ENCODE results near the gene NR2C2.

NR2C2 gene

DNA sequence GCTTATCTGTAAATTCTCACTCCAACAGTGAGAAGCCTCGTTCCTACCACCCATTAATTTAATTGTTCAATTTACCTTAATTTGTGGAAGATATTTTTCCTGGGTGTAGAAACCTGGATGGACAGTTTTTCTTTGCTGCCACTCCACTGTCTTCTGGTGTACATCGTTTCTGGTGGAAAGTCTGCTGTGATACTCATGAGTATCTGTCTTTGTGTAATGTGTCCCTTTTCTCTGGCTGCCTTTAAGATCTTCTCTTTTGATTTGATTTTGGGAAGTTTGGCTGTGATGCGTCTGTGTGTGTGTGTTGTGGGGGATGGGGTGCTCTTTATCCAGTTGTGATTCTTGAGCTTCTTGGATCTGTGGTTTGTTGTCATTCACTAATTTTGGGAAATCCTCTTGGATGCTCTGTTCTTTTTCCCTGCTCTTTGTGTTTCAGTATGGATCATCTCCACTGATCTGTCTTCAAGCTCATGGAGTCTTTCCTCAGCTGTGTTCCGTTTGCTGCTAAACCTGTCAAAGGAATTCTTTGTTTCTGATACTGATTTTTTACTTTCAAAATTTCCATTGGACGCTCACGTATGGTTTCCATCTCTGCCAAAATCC is 42.2 kb upstream of the NR2C2 start:
- no peak overlapping the region for H3K4me3 ChIP-seq (ENCODE audit: low read depth, low read length)
- DNase-seq (ENCODE audit: low read depth), result no peak
- no peak for TF ChIP-seq POLR2A (IDR thresholded peaks at IDR 0.05; ENCODE audit: extremely low read depth, insufficient read length)
- TF ChIP-seq, protein P1, sequence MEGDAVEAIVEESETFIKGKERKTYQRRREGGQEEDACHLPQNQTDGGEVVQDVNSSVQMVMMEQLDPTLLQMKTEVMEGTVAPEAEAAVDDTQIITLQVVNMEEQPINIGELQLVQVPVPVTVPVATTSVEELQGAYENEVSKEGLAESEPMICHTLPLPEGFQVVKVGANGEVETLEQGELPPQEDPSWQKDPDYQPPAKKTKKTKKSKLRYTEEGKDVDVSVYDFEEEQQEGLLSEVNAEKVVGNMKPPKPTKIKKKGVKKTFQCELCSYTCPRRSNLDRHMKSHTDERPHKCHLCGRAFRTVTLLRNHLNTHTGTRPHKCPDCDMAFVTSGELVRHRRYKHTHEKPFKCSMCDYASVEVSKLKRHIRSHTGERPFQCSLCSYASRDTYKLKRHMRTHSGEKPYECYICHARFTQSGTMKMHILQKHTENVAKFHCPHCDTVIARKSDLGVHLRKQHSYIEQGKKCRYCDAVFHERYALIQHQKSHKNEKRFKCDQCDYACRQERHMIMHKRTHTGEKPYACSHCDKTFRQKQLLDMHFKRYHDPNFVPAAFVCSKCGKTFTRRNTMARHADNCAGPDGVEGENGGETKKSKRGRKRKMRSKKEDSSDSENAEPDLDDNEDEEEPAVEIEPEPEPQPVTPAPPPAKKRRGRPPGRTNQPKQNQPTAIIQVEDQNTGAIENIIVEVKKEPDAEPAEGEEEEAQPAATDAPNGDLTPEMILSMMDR (IDR thresholded peaks at IDR 0.05; ENCODE audit: low read depth, low read length), result no peak
- TF ChIP-seq MYC (IDR thresholded peaks at IDR 0.05; ENCODE audit: low read depth, low read length), result no peak
- TF ChIP-seq, protein P2, sequence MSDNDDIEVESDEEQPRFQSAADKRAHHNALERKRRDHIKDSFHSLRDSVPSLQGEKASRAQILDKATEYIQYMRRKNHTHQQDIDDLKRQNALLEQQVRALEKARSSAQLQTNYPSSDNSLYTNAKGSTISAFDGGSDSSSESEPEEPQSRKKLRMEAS (IDR thresholded peaks at IDR 0.05; ENCODE audit: low read depth, low read length), result no peak

DNA sequence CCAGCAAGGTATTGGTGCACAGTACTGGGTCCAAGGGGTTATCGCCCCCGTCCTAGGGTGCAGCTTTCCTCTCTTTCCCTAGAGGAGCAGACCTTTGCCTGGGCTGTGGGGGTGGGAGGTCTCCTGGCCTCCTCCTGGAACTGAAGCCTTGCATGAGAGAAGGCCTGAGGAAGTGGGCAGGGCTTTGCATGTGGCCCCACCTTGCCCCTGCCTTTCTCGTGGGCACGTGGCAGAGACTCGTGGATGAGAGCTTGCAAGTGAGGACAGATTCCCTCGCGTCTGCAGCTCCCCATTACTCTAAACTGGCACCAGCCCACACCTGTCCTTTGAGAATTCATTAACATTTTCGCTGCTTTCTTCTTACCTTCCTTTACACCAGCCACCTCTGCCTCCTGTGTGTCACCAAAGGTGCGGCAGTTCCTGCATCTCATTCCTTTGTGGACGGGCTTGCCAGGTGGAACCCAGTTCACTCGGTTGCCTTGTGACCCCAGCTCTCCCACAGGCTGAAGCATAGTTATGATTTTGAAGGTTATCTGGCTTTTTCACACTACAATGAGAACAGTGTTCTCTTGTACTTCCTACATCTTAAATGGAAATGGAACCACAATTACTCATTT is 40.9 kb upstream of the NR2C2 start:
- TF ChIP-seq MYC (IDR thresholded peaks at IDR 0.05; ENCODE audit: low read depth, low read length), result no peak
- TF ChIP-seq, protein P1 (IDR thresholded peaks at IDR 0.05; ENCODE audit: low read depth, low read length), result no peak
- TF ChIP-seq POLR2A (IDR thresholded peaks at IDR 0.05; ENCODE audit: extremely low read depth, insufficient read length), result no peak
- TF ChIP-seq, protein P2 (IDR thresholded peaks at IDR 0.05; ENCODE audit: low read depth, low read length), result no peak
- DNase-seq (ENCODE audit: low read depth), result no peak
- no peak overlapping the region for H3K4me3 ChIP-seq (ENCODE audit: low read depth, low read length)

DNA sequence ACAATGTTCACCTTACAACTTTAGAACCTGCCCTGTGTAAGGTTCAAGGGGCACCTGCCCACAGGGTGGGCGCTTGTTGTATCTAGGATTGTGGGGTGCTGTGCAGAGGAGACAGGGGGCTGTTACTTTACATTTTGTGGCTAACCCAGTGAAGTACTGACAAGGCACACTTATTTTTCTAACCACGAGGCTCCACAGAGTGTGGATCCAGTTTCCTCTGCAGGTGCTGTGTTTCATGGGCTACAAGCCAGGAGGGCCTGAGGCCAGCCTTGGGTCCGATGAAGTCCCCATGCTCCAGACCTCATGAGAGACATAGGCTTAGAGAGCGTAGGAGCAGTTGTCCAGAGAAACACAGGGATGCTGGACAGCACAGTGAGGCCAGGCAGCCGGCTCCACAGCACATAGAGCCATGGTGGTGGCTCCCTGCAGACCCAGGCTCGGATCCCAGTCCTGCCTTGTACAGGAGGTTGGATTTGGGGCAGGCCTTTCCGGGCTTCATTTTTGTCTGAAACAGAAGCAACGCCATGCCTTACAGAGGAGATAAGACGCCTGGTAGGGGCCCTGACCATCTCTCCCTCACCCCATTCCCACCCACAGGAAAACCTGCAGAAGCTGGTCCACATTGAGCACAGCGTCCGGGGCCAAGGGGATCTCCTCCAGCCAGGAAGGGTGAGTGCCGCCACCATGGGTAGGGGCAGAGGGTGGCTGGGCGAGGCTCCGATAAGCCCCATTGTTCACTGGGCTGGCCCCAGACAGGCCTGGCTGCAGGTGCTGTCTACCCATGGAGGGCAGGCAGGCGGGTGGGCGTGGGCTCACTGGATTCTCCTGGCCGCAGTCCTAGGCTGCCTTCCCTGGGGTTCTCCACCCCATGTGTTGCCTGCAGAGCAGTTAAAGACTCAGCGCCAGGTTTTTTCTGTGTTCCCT is 40.1 kb upstream of the NR2C2 start:
- TF ChIP-seq, protein P2 (IDR thresholded peaks at IDR 0.05; ENCODE audit: low read depth, low read length), result no peak
- TF ChIP-seq MYC (IDR thresholded peaks at IDR 0.05; ENCODE audit: low read depth, low read length), result no peak
- no peak for TF ChIP-seq POLR2A (IDR thresholded peaks at IDR 0.05; ENCODE audit: extremely low read depth, insufficient read length)
- TF ChIP-seq, protein P1 (IDR thresholded peaks at IDR 0.05; ENCODE audit: low read depth, low read length), result no peak
- no peak for DNase-seq (ENCODE audit: low read depth)
- H3K4me3 ChIP-seq (ENCODE audit: low read depth, low read length), result no peak overlapping the region

DNA sequence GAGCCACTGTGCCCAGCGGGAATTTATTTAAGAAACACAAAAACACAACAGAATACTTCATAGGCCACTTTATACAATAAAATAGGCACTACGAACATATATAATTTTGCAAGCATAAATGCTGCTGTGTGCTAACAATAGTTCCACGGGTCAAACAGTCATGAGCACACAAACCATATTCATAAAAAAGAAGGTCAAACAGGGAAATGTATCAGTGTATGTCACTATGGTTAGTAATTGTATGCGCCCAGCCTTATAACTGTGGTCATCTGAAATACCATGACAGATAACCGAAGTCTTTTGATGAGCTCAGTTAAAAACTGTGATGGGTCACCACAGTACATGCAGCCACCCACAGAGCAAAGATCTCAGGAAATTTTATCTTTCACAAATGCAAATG is 38.1 kb upstream of the NR2C2 start:
- DNase-seq (ENCODE audit: low read depth), result no peak
- TF ChIP-seq, protein P2 (IDR thresholded peaks at IDR 0.05; ENCODE audit: low read depth, low read length), result no peak
- TF ChIP-seq POLR2A (IDR thresholded peaks at IDR 0.05; ENCODE audit: extremely low read depth, insufficient read length) (no peak), MYC (IDR thresholded peaks at IDR 0.05; ENCODE audit: low read depth, low read length) (no peak)
- TF ChIP-seq, protein P1 (IDR thresholded peaks at IDR 0.05; ENCODE audit: low read depth, low read length), result no peak
- no peak overlapping the region for H3K4me3 ChIP-seq (ENCODE audit: low read depth, low read length)

DNA sequence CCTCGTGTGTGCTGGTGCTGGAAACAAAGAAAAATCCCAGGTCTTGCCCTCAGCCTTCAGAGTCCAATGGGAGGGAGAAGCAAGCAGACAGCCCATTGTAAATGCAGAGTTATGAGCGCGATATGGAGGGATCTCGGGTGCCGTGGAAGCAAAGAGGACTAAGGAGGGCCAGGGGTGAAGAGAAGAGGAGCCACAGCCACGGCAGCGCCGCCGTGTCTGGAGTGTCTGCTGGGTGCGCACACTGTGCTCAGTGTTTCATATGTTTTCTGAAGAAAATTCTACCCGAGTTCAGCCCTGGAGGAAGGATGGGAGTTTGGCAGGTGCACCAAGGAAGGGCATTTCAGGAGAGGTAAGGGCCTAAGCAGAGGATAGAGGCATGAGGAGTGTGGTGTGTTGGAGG is 35.7 kb upstream of the NR2C2 start:
- H3K4me3 ChIP-seq (ENCODE audit: low read depth, low read length), result no peak overlapping the region
- no peak for DNase-seq (ENCODE audit: low read depth)
- TF ChIP-seq, protein P2 (IDR thresholded peaks at IDR 0.05; ENCODE audit: low read depth, low read length), result no peak
- no peak for TF ChIP-seq POLR2A (IDR thresholded peaks at IDR 0.05; ENCODE audit: extremely low read depth, insufficient read length)
- TF ChIP-seq MYC (IDR thresholded peaks at IDR 0.05; ENCODE audit: low read depth, low read length), result no peak
- TF ChIP-seq, protein P1 (IDR thresholded peaks at IDR 0.05; ENCODE audit: low read depth, low read length), result no peak

All from NB4 (cell line).